Fibroblast of pulmonary artery (primary cell): ENCODE data around the gene DTD1.

Source experiments
- DNase-seq: peaks from one replicate; pipeline ENCODE4 v3.0.0-alpha.2; 2010; ENCODE audit warnings: low read depth
- H3K4me3 ChIP-seq: replicated peaks from 2 replicates; pipeline ENCODE4 v1.5.1; 2011; ENCODE audit warnings: low read depth, mild to moderate bottlenecking, control low read depth, low read length, moderate library complexity
- CTCF ChIP-seq: IDR thresholded peaks from 2 replicates; pipeline ENCODE4 v1.5.1; 2011; ENCODE audit warnings: mild to moderate bottlenecking, control low read depth, low read length, inconsistent platforms; ENCODE audit errors: missing control alignments

Gene DTD1

GRCh38 chr20:18628330-18628920 is 40.6 kb downstream of the DTD1 start:
- DNase-seq, result no peak
- TF ChIP-seq CTCF, result peak; percentile 51
- H3K4me3 ChIP-seq, result no peak overlapping the region

- DNase-seq, result peak; percentile 74
- peak; percentile 99 for TF ChIP-seq CTCF
- H3K4me3 ChIP-seq, result no peak overlapping the region
Measured at GRCh38 chr20:18632196-18632789, 44.4 kb downstream of the DTD1 start.

- DNase-seq, result no peak
- no peak for TF ChIP-seq CTCF
- H3K4me3 ChIP-seq, result no peak overlapping the region
Measured at GRCh38 chr20:18633411-18633810, 45.6 kb downstream of the DTD1 start.

- no peak for TF ChIP-seq CTCF
- no peak for DNase-seq
- no peak overlapping the region for H3K4me3 ChIP-seq
Measured at GRCh38 chr20:18634501-18634900, 46.6 kb downstream of the DTD1 start.

- no peak for DNase-seq
- TF ChIP-seq CTCF, result no peak
- no peak overlapping the region for H3K4me3 ChIP-seq
Measured at GRCh38 chr20:18635380-18635779, 47.5 kb downstream of the DTD1 start.

- no peak for TF ChIP-seq CTCF
- DNase-seq, result no peak
- no peak overlapping the region for H3K4me3 ChIP-seq
Measured at GRCh38 chr20:18637224-18637623, 49.4 kb downstream of the DTD1 start.

- TF ChIP-seq CTCF, result no peak
- no peak overlapping the region for H3K4me3 ChIP-seq
- no peak for DNase-seq
Measured at GRCh38 chr20:18638768-18639167, 50.9 kb downstream of the DTD1 start.
